Activated CD8-positive, alpha-beta memory T cell treated with anti-CD3 and anti-CD28 coated beads, Interleukin-2, amount 50 U/mL, for 24 hours (primary cell): ENCODE results near the gene PER1.

Experiments
- DNase-seq: peaks from one replicate; pipeline ENCODE4 v3.0.0-alpha.2; 2020; ENCODE audit errors: extremely low read depth

Gene PER1

DNA sequence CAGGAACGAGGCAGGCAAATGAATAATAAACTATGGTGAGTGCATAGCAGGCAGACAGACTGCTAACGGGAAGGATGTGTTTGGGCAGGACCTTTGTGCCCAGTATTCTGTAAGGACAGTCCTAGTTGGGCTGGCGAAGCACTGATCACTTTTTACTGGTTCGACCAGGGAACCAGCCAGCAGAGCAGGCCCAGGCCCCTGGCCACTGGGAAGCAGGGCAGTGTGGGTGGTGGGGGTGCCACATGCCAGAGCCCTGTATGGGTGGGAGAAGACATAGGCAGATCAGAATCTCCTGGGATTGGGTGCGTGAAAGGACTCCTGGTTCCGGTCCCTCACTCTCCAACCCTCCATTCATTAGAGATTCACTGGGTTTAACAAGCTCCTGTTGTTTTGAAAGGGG, 14.5 kb upstream of the PER1 start:
- DNase-seq: no peak

DNA sequence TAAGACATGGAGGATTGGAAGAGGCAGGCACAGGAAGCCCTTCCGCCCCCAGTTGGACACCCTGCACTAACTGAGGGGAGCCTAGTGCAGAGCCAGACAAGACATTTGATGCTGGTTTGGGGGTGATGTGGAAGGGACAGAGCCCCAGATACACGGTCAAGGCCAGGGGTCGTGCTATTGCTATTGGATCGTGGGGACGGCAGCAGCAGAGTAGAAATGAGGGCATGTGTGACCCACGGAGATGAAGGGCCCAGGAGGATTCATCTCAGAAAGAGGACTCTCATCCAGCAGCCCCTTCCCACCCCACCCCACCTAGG, 12.6 kb upstream of the PER1 start:
- DNase-seq: no peak

DNA sequence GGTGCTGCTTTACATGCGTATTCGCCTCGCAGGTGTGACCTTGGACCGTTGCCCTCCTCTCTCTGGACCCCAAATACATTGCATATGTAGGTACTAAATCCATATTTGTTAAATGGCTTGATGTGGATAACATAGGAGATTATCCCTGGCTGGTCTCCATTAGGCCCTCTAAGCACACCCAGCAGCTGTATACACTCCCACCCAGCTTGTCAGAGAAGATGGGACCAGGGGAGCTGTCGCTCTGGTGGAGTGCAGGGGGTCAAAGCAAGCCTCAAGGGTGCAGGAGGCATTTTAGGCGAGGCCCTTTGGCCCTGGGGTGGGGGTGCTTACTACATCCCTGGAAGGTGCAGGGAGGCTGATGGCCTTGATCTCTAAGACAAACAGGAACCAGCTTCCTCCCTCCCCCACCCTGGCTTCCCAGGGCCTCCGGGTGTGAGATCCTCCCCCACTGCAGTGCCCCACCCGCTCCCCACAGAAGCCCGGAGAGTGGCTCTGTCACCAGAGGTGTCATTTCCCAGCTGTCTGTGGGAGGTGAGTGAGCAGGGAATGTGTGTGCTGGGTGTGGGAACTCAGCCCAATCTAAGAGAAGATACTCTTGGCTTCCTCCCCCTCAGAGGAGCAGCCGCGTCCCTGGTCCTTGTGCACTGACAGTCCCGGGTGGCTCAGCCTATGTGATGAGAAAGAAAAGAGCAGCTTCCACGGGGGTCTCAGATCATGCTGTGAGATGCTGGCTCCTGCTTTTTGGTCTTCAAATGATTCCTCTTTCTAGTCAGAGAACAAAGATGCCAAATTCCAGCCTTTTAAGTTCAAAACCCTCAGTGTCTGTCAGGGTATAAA, 12.0 kb upstream of the PER1 start:
- DNase-seq: peak; percentile 59

GRCh38 chr17:8162997-8163977, 11.1 kb upstream of the PER1 start:
- no peak for DNase-seq

- DNase-seq: no peak
These were observed 10.2 kb upstream of the PER1 start, which contains the start of gene VAMP2 for GRCh38 chr17:8162233-8162996. Gene VAMP2 (minus strand): TSS chr17:8162948. CDS start chr17:8162879, 69 bp downstream.

GRCh38 chr17:8161289-8162232, 9.4 kb upstream of the PER1 start:
- DNase-seq: no peak

GRCh38 chr17:8160741-8161221, 8.6 kb upstream of the PER1 start:
- no peak for DNase-seq

GRCh38 chr17:8160224-8160577, 8.0 kb upstream of the PER1 start:
- DNase-seq: no peak

DNA sequence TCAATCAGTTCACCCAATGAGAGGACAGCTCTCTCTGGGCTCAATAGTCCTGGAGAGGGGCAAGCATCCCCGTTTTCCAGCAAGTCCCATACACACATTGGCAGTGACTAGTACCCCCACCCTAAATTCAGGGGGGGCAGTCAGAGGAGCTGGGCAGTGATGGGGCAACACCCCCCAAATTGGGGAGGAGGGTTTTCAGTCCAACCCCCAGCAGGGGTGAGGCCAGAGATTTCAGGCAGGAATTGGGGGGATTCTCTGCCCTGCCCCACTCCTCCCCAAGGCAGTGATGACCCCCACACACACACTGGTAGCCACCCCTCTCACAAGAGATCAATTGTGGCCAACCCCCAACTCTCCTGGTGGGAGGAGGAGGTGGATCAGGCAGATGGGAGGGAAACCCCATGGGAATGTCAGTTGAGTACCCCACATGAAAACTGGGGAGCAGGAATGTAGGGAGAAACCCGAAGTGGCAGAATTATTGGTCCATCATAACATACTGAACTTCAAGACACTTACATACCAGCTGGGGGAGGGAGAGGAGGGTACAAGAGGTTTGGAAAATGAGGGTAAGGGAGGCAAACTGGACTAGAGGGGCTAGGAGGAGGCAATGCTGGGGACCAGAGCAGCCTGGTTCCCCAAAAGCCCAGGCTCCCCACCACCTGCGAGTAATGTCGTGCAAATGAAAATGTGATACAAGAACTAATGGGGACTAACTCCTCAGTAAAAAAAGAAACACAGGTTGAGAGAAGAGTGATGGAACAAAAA, 7.4 kb upstream of the PER1 start:
- DNase-seq: no peak

- DNase-seq: no peak
These were observed 6.8 kb upstream of the PER1 start for GRCh38 chr17:8159032-8159400.

DNA sequence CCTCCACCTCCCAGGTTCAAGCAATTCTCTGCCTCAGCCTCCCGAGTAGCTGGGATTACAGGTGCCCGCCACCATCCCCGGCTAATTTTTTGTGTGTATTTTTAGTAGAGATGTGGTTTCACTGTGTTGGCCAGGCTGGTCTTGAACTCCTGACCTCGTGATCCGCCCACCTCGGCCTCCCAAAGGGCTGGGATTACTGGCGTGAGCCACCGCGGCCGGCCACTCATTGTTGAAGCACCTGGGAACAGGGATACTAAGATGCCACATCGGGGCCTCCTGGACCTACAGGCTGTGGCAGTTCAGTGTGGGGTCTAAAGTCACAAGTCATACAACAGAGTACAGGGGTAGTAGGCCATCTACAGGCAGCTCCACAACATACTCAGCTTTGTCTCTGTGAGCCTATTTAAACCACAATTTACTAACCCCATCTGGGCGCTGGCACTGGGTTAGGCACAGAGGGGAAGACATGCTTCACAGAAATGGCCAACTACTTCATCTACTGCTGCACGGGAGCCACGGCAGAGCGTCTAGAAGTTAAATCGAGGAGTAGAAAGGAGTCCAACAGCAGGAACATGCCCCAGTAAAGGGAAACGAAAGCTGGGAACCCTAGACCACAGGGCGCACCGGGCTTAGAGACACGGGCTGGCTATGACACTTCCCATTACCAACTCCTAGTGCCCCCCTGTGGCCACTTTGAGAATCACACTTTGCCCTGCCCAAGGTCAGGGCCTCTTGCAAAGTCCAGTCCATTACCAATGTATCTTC, 6.2 kb upstream of the PER1 start:
- peak; percentile 81 for DNase-seq

- DNase-seq: peak; percentile 100
These were observed 4.2 kb upstream of the PER1 start for GRCh38 chr17:8156246-8156992.

DNA sequence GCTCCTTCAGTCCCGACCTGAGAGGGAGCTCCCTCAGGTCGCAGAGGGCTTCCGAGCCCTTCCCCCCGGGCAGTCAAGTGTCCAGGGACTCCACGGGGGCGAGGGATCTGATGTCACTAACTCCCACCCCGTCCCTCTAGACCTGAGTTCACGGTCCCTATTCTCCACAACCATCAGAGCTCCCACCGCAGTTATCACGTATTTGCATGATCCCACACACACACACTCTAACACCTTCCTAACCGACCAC, 3.7 kb upstream of the PER1 start:
- DNase-seq: no peak

- DNase-seq: no peak
These were observed 3.2 kb upstream of the PER1 start for GRCh38 chr17:8155231-8155995.

DNA sequence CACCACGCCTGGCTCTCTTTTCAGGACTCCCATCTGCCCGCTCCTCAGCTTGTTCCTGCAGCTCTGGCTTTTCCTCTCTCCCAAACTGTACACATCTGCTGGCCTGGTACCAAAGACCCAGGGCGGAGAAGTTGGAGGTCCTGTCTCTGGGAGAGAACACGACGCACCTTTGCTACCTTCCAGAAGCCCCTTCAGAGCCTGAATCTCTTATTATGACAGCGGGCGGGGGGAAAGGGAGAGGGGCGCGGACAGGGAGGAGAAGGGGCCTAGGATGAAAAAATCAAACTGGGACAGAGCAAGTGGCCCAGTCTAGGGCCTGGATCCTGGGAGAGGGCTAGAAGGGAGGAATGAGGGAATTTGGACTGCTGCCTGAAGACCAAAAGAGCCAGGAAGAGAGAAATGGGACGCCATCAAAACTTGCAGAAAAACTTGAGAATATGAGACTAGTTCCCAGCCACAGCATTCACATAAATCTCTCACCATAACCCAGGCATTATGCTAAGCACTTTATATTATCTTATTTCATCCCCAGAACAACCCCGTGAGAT, 2.5 kb upstream of the PER1 start:
- no peak for DNase-seq

GRCh38 chr17:8153957-8154607, 1.9 kb upstream of the PER1 start:
- no peak for DNase-seq

- DNase-seq: no peak
These were observed 1.3 kb upstream of the PER1 start for GRCh38 chr17:8153525-8153956.
